ENCODE measurements around the gene TPRA1. TPM values are rescaled to one million over a fixed set of nuclear protein-coding genes. Genes with fewer than 3 reads are reported as not detected.

TPRA1 gene
- total and polyA plus RNA-seq, 2 of the 4 experiments (the other 2 are of a cell fraction), result 17.9 to 40.1 TPM

GRCh38 chr3:127539366-127540060, 51.0 kb downstream of the TPRA1 start:
- TF ChIP-seq CEBPB (IDR thresholded peaks at IDR 0.05; ENCODE audit: low read depth, low read length), result no peak
- TF ChIP-seq, protein P1, sequence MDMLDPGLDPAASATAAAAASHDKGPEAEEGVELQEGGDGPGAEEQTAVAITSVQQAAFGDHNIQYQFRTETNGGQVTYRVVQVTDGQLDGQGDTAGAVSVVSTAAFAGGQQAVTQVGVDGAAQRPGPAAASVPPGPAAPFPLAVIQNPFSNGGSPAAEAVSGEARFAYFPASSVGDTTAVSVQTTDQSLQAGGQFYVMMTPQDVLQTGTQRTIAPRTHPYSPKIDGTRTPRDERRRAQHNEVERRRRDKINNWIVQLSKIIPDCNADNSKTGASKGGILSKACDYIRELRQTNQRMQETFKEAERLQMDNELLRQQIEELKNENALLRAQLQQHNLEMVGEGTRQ (IDR thresholded peaks at IDR 0.05; ENCODE audit: low read depth, low read length), result no peak
- TF ChIP-seq MXI1 (IDR thresholded peaks at IDR 0.05; ENCODE audit: borderline replicate concordance, low read depth, low read length), result no peak
- TF ChIP-seq RFX5 (IDR thresholded peaks at IDR 0.05; ENCODE audit: low read depth, low read length), result no peak
- no peak for TF ChIP-seq CTCF (conservative IDR thresholded peaks at IDR 0.05; ENCODE audit: low read depth, low read length)
- TF ChIP-seq RCOR1 (IDR thresholded peaks at IDR 0.05; ENCODE audit: insufficient replicate concordance, low read length), result no peak
- TF ChIP-seq NFE2L2 (IDR thresholded peaks at IDR 0.05; ENCODE audit: low read depth, low read length), result no peak
- no peak for TF ChIP-seq CHD1 (IDR thresholded peaks at IDR 0.05; ENCODE audit: low read depth, low read length)
- no peak for TF ChIP-seq BHLHE40 (IDR thresholded peaks at IDR 0.05; ENCODE audit: low read depth, low read length)
- no peak for TF ChIP-seq FOS (IDR thresholded peaks at IDR 0.05; ENCODE audit: low read depth, low read length)
- TF ChIP-seq, protein P2, sequence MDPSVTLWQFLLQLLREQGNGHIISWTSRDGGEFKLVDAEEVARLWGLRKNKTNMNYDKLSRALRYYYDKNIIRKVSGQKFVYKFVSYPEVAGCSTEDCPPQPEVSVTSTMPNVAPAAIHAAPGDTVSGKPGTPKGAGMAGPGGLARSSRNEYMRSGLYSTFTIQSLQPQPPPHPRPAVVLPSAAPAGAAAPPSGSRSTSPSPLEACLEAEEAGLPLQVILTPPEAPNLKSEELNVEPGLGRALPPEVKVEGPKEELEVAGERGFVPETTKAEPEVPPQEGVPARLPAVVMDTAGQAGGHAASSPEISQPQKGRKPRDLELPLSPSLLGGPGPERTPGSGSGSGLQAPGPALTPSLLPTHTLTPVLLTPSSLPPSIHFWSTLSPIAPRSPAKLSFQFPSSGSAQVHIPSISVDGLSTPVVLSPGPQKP (IDR thresholded peaks at IDR 0.05; ENCODE audit: borderline replicate concordance, low read depth, low read length), result no peak
- Histone ChIP-seq H4K91ac (ENCODE audit: insufficient read depth, low read depth, low read length) (no peak overlapping the region), H3K9me3 (ENCODE audit: control insufficient read depth, insufficient read depth, low read length) (no peaks in the 10 kb centered on the region), H3K56ac (ENCODE audit: extremely low read depth, insufficient read depth, low read length) (no peak overlapping the region), H3K36me3 (ENCODE audit: control insufficient read depth, insufficient read depth, low read length) (no peaks in the 10 kb centered on the region), H2BK120ac (ENCODE audit: low read depth, low read length) (no peak overlapping the region), H2BK15ac (ENCODE audit: low read depth, low read length) (no peak overlapping the region), H4K8ac (ENCODE audit: low read depth in 2 of 2, low read length in 2 of 2) (no peak overlapping the region), H3K23ac (ENCODE audit: low read depth, low read length) (no peak overlapping the region), H2AFZ (replicated peaks; ENCODE audit: low read length, poor library complexity) (no peak overlapping the region), H3K27me3 (ENCODE audit: control insufficient read depth, insufficient read depth, low read length) (peaks cover 51% of the 10 kb centered on the region), H2AK9ac (replicated peaks; ENCODE audit: low read depth, low read length, poor library complexity) (no peak overlapping the region), H3K18ac (ENCODE audit: low read depth, low read length) (no peak overlapping the region), H3K9me1 (ENCODE audit: insufficient read depth, low read length) (no peaks in the 10 kb centered on the region), H3K9ac (ENCODE audit: low read depth, low read length) (no peak overlapping the region), H3K27ac (ENCODE audit: insufficient read depth, low read length) (no peak overlapping the region), H3K79me1 (ENCODE audit: low read depth in 1 of 2, low read length in 2 of 2) (no peaks in the 10 kb centered on the region), H3K14ac (replicated peaks; ENCODE audit: low read depth, low read length) (no peak overlapping the region), H2AK5ac (ENCODE audit: low read depth, low read length) (no peak overlapping the region), H3K4ac (ENCODE audit: low read depth, low read length) (no peak overlapping the region), H4K5ac (ENCODE audit: low read depth, low read length) (no peak overlapping the region), H3K4me1 (ENCODE audit: control insufficient read depth, insufficient read depth, low read length) (no peaks in the 10 kb centered on the region), H2BK20ac (ENCODE audit: low read depth, low read length) (no peak overlapping the region), H4K20me1 (ENCODE audit: insufficient read depth, low read length) (no peaks in the 10 kb centered on the region), H3K4me3 (ENCODE audit: insufficient read depth, low read depth, low read length) (no peak overlapping the region), H3K4me2 (ENCODE audit: low read depth, low read length) (no peak overlapping the region), H2BK5ac (ENCODE audit: low read depth, low read length, poor library complexity, severe bottlenecking) (no peak overlapping the region)
- DNase-seq (no peak), ATAC-seq (ENCODE audit: low read depth) (no peak)
- dilution Hi-C loops (cut with HindIII; ENCODE audit: low sequenced_read_pairs, unreplicated experiment), result no loop called here
- ChIA-PET CTCF (interaction anchor here (1.0 kb wide), 1 partner anchor 9 kb away, joined by 3 read pairs; no protein-coding TSS in a partner anchor), POLR2A (ENCODE audit: unreplicated experiment) (interaction anchor here (0.6 kb wide), 1 partner anchor 10 kb away, joined by 3 read pairs; no protein-coding TSS in a partner anchor)
- WGBS, 2 experiments (ENCODE audit: extremely low coverage in 2 of 2, insufficient read length in 1 of 2), result 59% methylated on average over 6 of the region's 17 CpGs; no CpG with 5 or more reads in 1 of the 2 experiments
- no TSS peak for BruUV-seq (replicated peaks)
- intact Hi-C loops (cut with micrococcal nuclease), result loop anchor here (10.0 kb wide), 1 partner anchor 535 kb away; no protein-coding TSS in a partner anchor
- in situ Hi-C loops (cut with MboI; ENCODE audit: low sequenced_read_pairs), result loop anchor here (10.0 kb wide), 1 partner anchor 865 kb away; no protein-coding TSS in a partner anchor
